Peyer's patch (tissue), 4 donors: ENCODE results near the gene GLYATL3.

Source experiments
- CTCF ChIP-seq, 6 experiments: fragments of 450-650 bp in 4 of 6; fragments of 200-600 bp in 2 of 6; sonication (generic) in 1 of 6; IDR thresholded peaks; one replicate each; pipeline ENCODE4 v1.5.1; 2017 to 2019; ENCODE audit warnings: antibody characterized with exemption in 6 of 6, mild to moderate bottlenecking in 3 of 6, moderate library complexity in 1 of 6
- POLR2A ChIP-seq, 2 donors: fragments of 450-650 bp; IDR thresholded peaks; one replicate each; pipeline ENCODE4 v1.5.1; 2017; ENCODE audit warnings: antibody characterized with exemption in 2 of 2, mild to moderate bottlenecking in 2 of 2, moderate library complexity in 2 of 2

GRCh38 chr6:49551078-49551865, 51.5 kb downstream of the GLYATL3 start:
- no peak for TF ChIP-seq CTCF (IDR thresholded peaks at IDR 0.05)
- no peak for TF ChIP-seq POLR2A (IDR thresholded peaks at IDR 0.05)
